ENCODE data around the gene TMEM243.

TMEM243 gene

GRCh38 chr7:87231258-87231657 is 11.7 kb upstream of the TMEM243 start:
- FAIRE-seq = no peak
- TF ChIP-seq CTCF (IDR thresholded peaks at IDR 0.05; ENCODE audit: insufficient read depth, missing control alignments) = no peak
- DNase-seq (ENCODE audit: insufficient read length, low spot score) = no peak

- TF ChIP-seq CTCF (IDR thresholded peaks at IDR 0.05; ENCODE audit: insufficient read depth, missing control alignments) = no peak
- FAIRE-seq (no peak), DNase-seq (ENCODE audit: insufficient read length, low spot score) (no peak)
Observed at GRCh38 chr7:87226495-87226894, 7.0 kb upstream of the TMEM243 start.

- no peak for TF ChIP-seq CTCF (IDR thresholded peaks at IDR 0.05; ENCODE audit: insufficient read depth, missing control alignments)
- DNase-seq (ENCODE audit: insufficient read length, low spot score) = no peak
- FAIRE-seq = no peak
Observed at GRCh38 chr7:87225696-87226095, 6.2 kb upstream of the TMEM243 start.

- no peak for TF ChIP-seq CTCF (IDR thresholded peaks at IDR 0.05; ENCODE audit: insufficient read depth, missing control alignments)
- DNase-seq (ENCODE audit: insufficient read length, low spot score) (no peak), FAIRE-seq (no peak)
Observed at GRCh38 chr7:87223666-87224065, 4.1 kb upstream of the TMEM243 start.

- no peak for TF ChIP-seq CTCF (IDR thresholded peaks at IDR 0.05; ENCODE audit: insufficient read depth, missing control alignments)
- DNase-seq (ENCODE audit: insufficient read length, low spot score) (no peak), FAIRE-seq (no peak)
Observed at GRCh38 chr7:87220734-87221215, 1.2 kb upstream of the TMEM243 start.

- no peak for TF ChIP-seq CTCF (IDR thresholded peaks at IDR 0.05; ENCODE audit: insufficient read depth, missing control alignments)
- no peak for FAIRE-seq
- peak; percentile 79 for DNase-seq (ENCODE audit: insufficient read length, low spot score)
Observed at GRCh38 chr7:87220026-87220733, 648 bp upstream of the TMEM243 start.

GRCh38 chr7:87218796-87219544 is 562 bp downstream of the TMEM243 start:
- DNase-seq (ENCODE audit: insufficient read length, low spot score) (no peak), FAIRE-seq (no peak)
- no peak for TF ChIP-seq CTCF (IDR thresholded peaks at IDR 0.05; ENCODE audit: insufficient read depth, missing control alignments)
